H9 (cell line): ENCODE results near the gene MUSTN1. TPM values are rescaled to one million over a fixed set of nuclear protein-coding genes. Genes with fewer than 3 reads are reported as not detected.

ENCODE experiments used
- DNase-seq: peaks from one replicate; pipeline ENCODE4 v3.0.0-alpha.2; 2017
- H2AFZ ChIP-seq: one replicate; pipeline ENCODE4 v1.6.1; 2013; ENCODE audit warnings: mild to moderate bottlenecking, low read length, control low read depth, moderate library complexity
- H2AK5ac ChIP-seq: 2 replicates; pipeline ENCODE4 v1.6.1; 2013; ENCODE audit warnings: low read length, control low read depth, mixed read lengths; ENCODE audit not compliant: insufficient read length
- H2BK120ac ChIP-seq: one replicate; pipeline ENCODE4 v1.6.1; 2013; ENCODE audit warnings: low read depth, mild to moderate bottlenecking, low read length, control low read depth, inconsistent platforms; ENCODE audit not compliant: poor library complexity, severe bottlenecking
- H2BK12ac ChIP-seq: 2 replicates; pipeline ENCODE4 v1.6.1; 2013; ENCODE audit warnings: low read length, control low read depth, mixed read lengths, low read depth; ENCODE audit not compliant: insufficient read length
- H2BK15ac ChIP-seq: 2 replicates; pipeline ENCODE4 v1.6.1; 2013; ENCODE audit warnings: low read depth, low read length, control low read depth
- H2BK20ac ChIP-seq: one replicate; pipeline ENCODE4 v1.6.1; 2013; ENCODE audit warnings: low read depth, mild to moderate bottlenecking, low read length, control low read depth, inconsistent platforms; ENCODE audit not compliant: poor library complexity, severe bottlenecking
- H2BK5ac ChIP-seq: 2 replicates; pipeline ENCODE4 v1.6.1; 2013; ENCODE audit warnings: low read length, control low read depth, mixed read lengths; ENCODE audit not compliant: insufficient read length
- H3K14ac ChIP-seq: 2 replicates; pipeline ENCODE4 v1.6.1; 2013; ENCODE audit warnings: low read length, control low read depth; ENCODE audit not compliant: insufficient read depth
- H3K18ac ChIP-seq: 2 replicates; pipeline ENCODE4 v1.6.1; 2013; ENCODE audit warnings: low read depth, mild to moderate bottlenecking, mixed read lengths, low read length, control low read depth; ENCODE audit not compliant: insufficient read length
- H3K23ac ChIP-seq: 2 replicates; pipeline ENCODE4 v1.6.1; 2013; ENCODE audit warnings: low read length, control low read depth, mixed read lengths, low read depth; ENCODE audit not compliant: insufficient read length
- H3K23me2 ChIP-seq: 2 replicates; pipeline ENCODE4 v1.6.1; 2013; ENCODE audit warnings: low read depth, mild to moderate bottlenecking, mixed read lengths, low read length, control low read depth; ENCODE audit not compliant: insufficient read length, poor library complexity, severe bottlenecking
- H3K27ac ChIP-seq: 2 replicates; pipeline ENCODE4 v1.5.1; 2013; ENCODE audit warnings: low read length, control low read depth, mixed read lengths, low read depth; ENCODE audit not compliant: insufficient read length
- H3K27me3 ChIP-seq: 2 replicates; pipeline ENCODE4 v1.6.1; 2013; ENCODE audit warnings: low read length, control low read depth, inconsistent platforms; ENCODE audit not compliant: insufficient read depth
- H3K4ac ChIP-seq: 2 replicates; pipeline ENCODE4 v1.6.1; 2013; ENCODE audit warnings: low read depth, mild to moderate bottlenecking, control low read depth, inconsistent platforms, low read length, moderate library complexity
- H3K4me1 ChIP-seq: 2 replicates; pipeline ENCODE4 v1.6.1; 2013; ENCODE audit warnings: low read length, control low read depth, inconsistent platforms; ENCODE audit not compliant: insufficient read depth
- H3K4me2 ChIP-seq: 2 replicates; pipeline ENCODE4 v1.6.1; 2013; ENCODE audit warnings: low read length, control low read depth, mixed read lengths; ENCODE audit not compliant: insufficient read length, insufficient read depth
- H3K56ac ChIP-seq: 2 replicates; pipeline ENCODE4 v1.6.1; 2013; ENCODE audit warnings: low read depth, mild to moderate bottlenecking, mixed read lengths, low read length, control low read depth; ENCODE audit not compliant: insufficient read length
- H3K79me1 ChIP-seq: 2 replicates; pipeline ENCODE4 v1.6.1; 2013; ENCODE audit warnings: low read depth, mild to moderate bottlenecking, moderate library complexity, low read length, control low read depth, inconsistent platforms; ENCODE audit not compliant: insufficient read depth, poor library complexity, severe bottlenecking
- H3K79me2 ChIP-seq: 2 replicates; pipeline ENCODE4 v1.6.1; 2013; ENCODE audit warnings: low read length, control low read depth, inconsistent platforms; ENCODE audit not compliant: insufficient read depth
- H3K9ac ChIP-seq: 2 replicates; pipeline ENCODE4 v1.6.1; 2013; ENCODE audit warnings: low read length, control low read depth, mixed read lengths; ENCODE audit not compliant: insufficient read length; ENCODE audit errors: extremely low read depth
- H3K9me3 ChIP-seq: one replicate; pipeline ENCODE4 v1.6.1; 2013; ENCODE audit warnings: low read depth, low read length, inconsistent platforms; ENCODE audit not compliant: control insufficient read depth
- H3T11ph ChIP-seq: one replicate; pipeline ENCODE4 v1.6.1; 2013; ENCODE audit warnings: mild to moderate bottlenecking, low read length, control low read depth, inconsistent platforms
- H4K20me1 ChIP-seq: one replicate; pipeline ENCODE4 v1.6.1; 2013; ENCODE audit not compliant: control insufficient read depth, insufficient read length, insufficient read depth
- H4K5ac ChIP-seq: 2 replicates; pipeline ENCODE4 v1.6.1; 2013; ENCODE audit warnings: low read depth, mild to moderate bottlenecking, mixed read lengths, low read length, control low read depth; ENCODE audit not compliant: insufficient read length
- H4K8ac ChIP-seq: replicated peaks from 2 replicates; pipeline ENCODE4 v1.6.1; 2013; ENCODE audit warnings: low read length, control low read depth, mixed read lengths, low read depth; ENCODE audit not compliant: insufficient read length
- H4K91ac ChIP-seq: 2 replicates; pipeline ENCODE4 v1.6.1; 2013; ENCODE audit warnings: low read depth, mild to moderate bottlenecking, moderate library complexity, mixed read lengths, low read length, control low read depth; ENCODE audit not compliant: insufficient read length
- H3K27ac Mint-ChIP-seq, 3 experiments: 2 replicates in 2 of 3; 3 replicates in 1 of 3; pipeline ENCODE4 v1.8.0; 2020 to 2021; ENCODE audit warnings: mixed read lengths in 3 of 3, mild to moderate bottlenecking in 1 of 3, moderate library complexity in 1 of 3
- H3K27me3 Mint-ChIP-seq: 2 replicates; pipeline ENCODE4 v1.8.0; 2021; ENCODE audit warnings: low read depth, mild to moderate bottlenecking, moderate library complexity, mixed read lengths
- H3K36me3 Mint-ChIP-seq, 3 experiments: 2 replicates in 2 of 3; 3 replicates in 1 of 3; pipeline ENCODE4 v1.8.0; 2020 to 2021; ENCODE audit warnings: low read depth in 3 of 3, mixed read lengths in 3 of 3; ENCODE audit not compliant: insufficient read depth in 1 of 3
- H3K4me1 Mint-ChIP-seq, 2 experiments: 2 replicates each; pipeline ENCODE4 v1.8.0; 2020; ENCODE audit warnings: mixed read lengths in 2 of 2
- H3K4me3 Mint-ChIP-seq, 2 experiments: 2 replicates in 1 of 2; 3 replicates in 1 of 2; pipeline ENCODE4 v1.8.0; 2020 to 2021; ENCODE audit warnings: mild to moderate bottlenecking in 2 of 2, mixed read lengths in 2 of 2, moderate library complexity in 1 of 2
- H3K9me3 Mint-ChIP-seq, 2 experiments: 2 replicates in 1 of 2; 3 replicates in 1 of 2; pipeline ENCODE4 v1.8.0; 2020; ENCODE audit warnings: mild to moderate bottlenecking in 2 of 2, mixed read lengths in 2 of 2, moderate library complexity in 1 of 2
- WGBS: extraction: QIAGEN DNeasy Blood & Tissue Kit; methylation state at CpG from one replicate; pipeline ENCODE4 v1.1.7; 2013; ENCODE audit warnings: missing lambda C conversion rate, low lambda C conversion rate, mixed read lengths; ENCODE audit not compliant: insufficient read length; ENCODE audit errors: extremely low coverage; 5-methylcytosine and 5-hydroxymethylcytosine counted together
- total RNA-seq: library from RNA; stranded (reverse); gene quantifications from 2 replicates; pipeline ENCODE4 v1.2.1, GENCODE V29; 2021
- TF ChIP-seq, protein P1 (sequence below): fragments of 200-600 bp; sonication (generic); conservative IDR thresholded peaks from 3 replicates; pipeline ENCODE4 v1.8.0; 2021; ENCODE audit warnings: antibody characterized with exemption, mild to moderate bottlenecking

MUSTN1 gene
- total RNA-seq, 1 experiment from 2014 or later: 0.72 TPM

DNA sequence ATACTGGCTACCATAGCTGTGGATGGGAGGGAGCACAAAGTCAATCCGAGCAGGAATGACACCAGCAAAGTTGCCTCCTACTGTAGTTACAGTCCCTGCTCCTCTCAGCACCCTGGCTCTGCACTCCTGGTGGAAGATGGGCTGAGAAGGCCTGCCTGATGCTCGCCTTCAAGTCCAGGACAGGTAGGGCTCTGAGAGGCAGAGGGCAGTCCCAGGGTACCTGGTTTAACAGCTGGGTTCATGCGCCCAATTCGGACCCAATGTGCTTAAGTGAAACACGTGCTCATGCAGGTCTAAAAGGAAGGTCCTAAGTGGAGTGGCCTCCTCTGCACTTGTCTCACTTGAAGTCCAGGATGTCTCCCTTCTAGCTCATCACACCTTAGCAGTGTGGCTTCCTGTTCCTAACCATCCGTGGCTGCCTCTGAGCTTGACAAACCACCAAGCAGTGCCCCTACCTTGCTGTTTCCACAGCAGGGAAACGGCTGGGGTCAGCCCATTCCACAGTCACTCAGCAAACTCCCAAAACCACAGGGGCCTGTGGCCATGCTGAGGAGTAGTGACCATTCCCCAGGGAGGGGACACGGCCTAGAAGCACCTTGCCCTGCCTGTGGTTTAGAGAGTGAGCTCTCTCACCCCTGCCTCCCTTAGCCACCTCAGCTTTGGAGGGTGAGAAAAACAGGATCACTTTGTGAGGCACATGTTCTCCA, 3.9 kb upstream of the MUSTN1 start:
- H2BK20ac ChIP-seq: no peak overlapping the region
- H3K79me1 ChIP-seq: no peaks in the 10 kb centered on the region
- no peak overlapping the region; the same call in 1 of the 2 replicates for H3K14ac ChIP-seq
- no peaks in the 10 kb centered on the region for H3K9me3 ChIP-seq
- no peak overlapping the region for H4K91ac ChIP-seq
- H3K4me1 Mint-ChIP-seq: peaks cover 6 to 22% of the 10 kb centered on the region in 2 experiments
- no peak overlapping the region for H2BK5ac ChIP-seq
- no peak overlapping the region for H2BK12ac ChIP-seq
- H4K5ac ChIP-seq: no peak overlapping the region
- H3K9me3 Mint-ChIP-seq: no peaks in the 10 kb centered on the region
- no peak overlapping the region for H2BK15ac ChIP-seq
- H3K56ac ChIP-seq: no peak overlapping the region
- H3K4me2 ChIP-seq: no peak overlapping the region
- H3K18ac ChIP-seq: no peak overlapping the region
- no peak overlapping the region for H2AK5ac ChIP-seq
- no peak overlapping the region for H2AFZ ChIP-seq
- TF ChIP-seq, protein P1, sequence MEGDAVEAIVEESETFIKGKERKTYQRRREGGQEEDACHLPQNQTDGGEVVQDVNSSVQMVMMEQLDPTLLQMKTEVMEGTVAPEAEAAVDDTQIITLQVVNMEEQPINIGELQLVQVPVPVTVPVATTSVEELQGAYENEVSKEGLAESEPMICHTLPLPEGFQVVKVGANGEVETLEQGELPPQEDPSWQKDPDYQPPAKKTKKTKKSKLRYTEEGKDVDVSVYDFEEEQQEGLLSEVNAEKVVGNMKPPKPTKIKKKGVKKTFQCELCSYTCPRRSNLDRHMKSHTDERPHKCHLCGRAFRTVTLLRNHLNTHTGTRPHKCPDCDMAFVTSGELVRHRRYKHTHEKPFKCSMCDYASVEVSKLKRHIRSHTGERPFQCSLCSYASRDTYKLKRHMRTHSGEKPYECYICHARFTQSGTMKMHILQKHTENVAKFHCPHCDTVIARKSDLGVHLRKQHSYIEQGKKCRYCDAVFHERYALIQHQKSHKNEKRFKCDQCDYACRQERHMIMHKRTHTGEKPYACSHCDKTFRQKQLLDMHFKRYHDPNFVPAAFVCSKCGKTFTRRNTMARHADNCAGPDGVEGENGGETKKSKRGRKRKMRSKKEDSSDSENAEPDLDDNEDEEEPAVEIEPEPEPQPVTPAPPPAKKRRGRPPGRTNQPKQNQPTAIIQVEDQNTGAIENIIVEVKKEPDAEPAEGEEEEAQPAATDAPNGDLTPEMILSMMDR: no peak
- H4K8ac ChIP-seq: no peak overlapping the region
- no peak overlapping the region for H3K23ac ChIP-seq
- H3T11ph ChIP-seq: no peak overlapping the region
- H2BK120ac ChIP-seq: no peak overlapping the region
- no peaks in the 10 kb centered on the region for H3K79me2 ChIP-seq
- no peaks in the 10 kb centered on the region for H3K27me3 Mint-ChIP-seq
- H3K27me3 ChIP-seq: no peaks in the 10 kb centered on the region
- no peak for DNase-seq
- no peak overlapping the region for H3K27ac Mint-ChIP-seq
- no peak overlapping the region for H3K27ac ChIP-seq
- H3K4ac ChIP-seq: no peak overlapping the region
- no peaks in the 10 kb centered on the region for H3K4me1 ChIP-seq
- no peaks in the 10 kb centered on the region for H3K23me2 ChIP-seq
- no peaks in the 10 kb centered on the region for H4K20me1 ChIP-seq
- H3K9ac ChIP-seq: no peak overlapping the region
- no peak overlapping the region for H3K4me3 Mint-ChIP-seq
- no CpG with 5 or more reads among the region's 8 CpGs for WGBS
- H3K36me3 Mint-ChIP-seq: peaks cover 0 to 12% (median 3%) of the 10 kb centered on the region in 3 experiments; a peak in 6 of 7 replicates
